GM18526 (cell line): ENCODE data around the gene TRAF3IP1.

ENCODE experiments used
- POLR2A ChIP-seq: IDR thresholded peaks from 3 replicates; pipeline ENCODE4 v1.6.1; 2011; ENCODE audit not compliant: insufficient read length; ENCODE audit errors: extremely low read depth

The TRAF3IP1 gene

DNA sequence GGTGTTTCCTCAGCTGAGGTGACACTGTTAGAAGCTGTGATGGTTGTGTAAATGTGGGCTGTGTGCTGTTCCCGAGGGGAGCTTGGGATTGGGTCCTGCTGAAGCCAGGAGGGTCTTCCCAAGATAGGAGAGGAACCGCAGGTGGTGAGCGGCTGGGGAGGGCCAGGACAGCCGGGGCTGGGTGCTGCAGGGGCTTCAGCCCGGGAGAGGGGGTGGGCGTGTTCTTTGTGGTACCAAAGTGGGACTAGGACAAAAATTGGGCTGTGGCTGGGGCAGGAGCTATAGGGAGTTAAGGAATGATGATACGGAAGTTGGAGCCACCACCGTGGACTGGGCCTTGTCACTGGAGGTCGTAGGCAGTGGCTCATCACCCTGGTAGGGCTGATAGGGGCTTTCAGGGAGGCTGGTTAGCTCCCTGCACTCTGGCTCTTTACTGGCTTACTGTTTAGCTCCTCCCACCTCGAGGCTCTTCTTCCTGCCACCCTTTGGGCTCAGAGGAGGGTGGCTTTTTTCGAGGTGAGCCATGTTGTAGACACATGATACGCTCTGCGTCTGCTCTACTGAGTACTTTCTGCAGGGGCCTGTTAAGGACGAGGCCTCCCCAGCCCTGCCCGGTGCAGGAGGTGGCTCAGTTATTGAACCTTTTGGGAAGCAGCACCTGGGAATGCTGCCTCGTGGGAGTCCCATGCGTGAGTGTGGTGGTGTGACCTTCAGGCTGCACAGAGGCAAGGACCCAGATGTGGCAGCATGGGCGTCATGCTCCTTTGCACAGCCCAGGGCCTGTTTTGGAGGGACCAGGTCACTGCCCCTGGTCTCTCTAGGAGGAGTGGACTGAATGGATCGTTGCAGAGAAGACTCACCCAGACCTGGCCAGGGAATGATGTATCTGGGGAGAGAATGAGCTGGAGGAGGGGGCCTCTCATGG is 128.0 kb downstream of the TRAF3IP1 start:
- TF ChIP-seq POLR2A: no peak

GRCh38 chr2:238449241-238449640 is 128.9 kb downstream of the TRAF3IP1 start:
- TF ChIP-seq POLR2A: no peak

DNA sequence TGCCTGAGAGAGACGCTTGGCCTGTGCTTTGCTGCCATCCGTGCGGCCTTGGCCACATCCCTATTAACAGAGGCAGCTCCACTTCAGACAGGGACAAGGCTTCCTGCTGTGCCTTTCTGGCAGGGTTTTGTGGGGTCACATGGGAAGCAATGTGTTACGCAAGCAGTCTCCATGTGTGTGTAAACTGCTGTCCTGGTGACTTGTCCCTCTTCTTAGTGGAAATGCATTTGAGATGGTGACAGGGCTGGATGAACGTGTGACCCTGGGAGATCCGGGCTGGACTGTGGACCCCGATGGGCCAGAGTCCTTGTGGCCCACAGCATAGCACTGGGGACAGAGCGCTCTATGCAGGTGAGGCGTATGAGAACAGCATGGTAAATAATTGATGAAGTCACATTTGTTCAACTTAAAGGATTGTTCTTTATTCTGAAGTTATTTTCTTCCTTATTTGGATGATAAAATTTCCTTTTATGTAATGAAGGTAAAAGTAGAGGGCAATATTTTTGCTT is 129.6 kb downstream of the TRAF3IP1 start:
- TF ChIP-seq POLR2A: no peak

GRCh38 chr2:238450440-238450861 is 130.1 kb downstream of the TRAF3IP1 start:
- TF ChIP-seq POLR2A: no peak
